Measurements from ENCODE around the gene PDSS2.

PDSS2 gene

GRCh38 chr6:107493158-107494057 is 34.0 kb upstream of the PDSS2 start:
- no peak overlapping the region for H3K27ac ChIP-seq
- TF ChIP-seq ZFX (IDR thresholded peaks at IDR 0.05; ENCODE audit: borderline replicate concordance): no peak
- TF ChIP-seq, protein P1, sequence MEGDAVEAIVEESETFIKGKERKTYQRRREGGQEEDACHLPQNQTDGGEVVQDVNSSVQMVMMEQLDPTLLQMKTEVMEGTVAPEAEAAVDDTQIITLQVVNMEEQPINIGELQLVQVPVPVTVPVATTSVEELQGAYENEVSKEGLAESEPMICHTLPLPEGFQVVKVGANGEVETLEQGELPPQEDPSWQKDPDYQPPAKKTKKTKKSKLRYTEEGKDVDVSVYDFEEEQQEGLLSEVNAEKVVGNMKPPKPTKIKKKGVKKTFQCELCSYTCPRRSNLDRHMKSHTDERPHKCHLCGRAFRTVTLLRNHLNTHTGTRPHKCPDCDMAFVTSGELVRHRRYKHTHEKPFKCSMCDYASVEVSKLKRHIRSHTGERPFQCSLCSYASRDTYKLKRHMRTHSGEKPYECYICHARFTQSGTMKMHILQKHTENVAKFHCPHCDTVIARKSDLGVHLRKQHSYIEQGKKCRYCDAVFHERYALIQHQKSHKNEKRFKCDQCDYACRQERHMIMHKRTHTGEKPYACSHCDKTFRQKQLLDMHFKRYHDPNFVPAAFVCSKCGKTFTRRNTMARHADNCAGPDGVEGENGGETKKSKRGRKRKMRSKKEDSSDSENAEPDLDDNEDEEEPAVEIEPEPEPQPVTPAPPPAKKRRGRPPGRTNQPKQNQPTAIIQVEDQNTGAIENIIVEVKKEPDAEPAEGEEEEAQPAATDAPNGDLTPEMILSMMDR (IDR thresholded peaks at IDR 0.05): no peak

DNA sequence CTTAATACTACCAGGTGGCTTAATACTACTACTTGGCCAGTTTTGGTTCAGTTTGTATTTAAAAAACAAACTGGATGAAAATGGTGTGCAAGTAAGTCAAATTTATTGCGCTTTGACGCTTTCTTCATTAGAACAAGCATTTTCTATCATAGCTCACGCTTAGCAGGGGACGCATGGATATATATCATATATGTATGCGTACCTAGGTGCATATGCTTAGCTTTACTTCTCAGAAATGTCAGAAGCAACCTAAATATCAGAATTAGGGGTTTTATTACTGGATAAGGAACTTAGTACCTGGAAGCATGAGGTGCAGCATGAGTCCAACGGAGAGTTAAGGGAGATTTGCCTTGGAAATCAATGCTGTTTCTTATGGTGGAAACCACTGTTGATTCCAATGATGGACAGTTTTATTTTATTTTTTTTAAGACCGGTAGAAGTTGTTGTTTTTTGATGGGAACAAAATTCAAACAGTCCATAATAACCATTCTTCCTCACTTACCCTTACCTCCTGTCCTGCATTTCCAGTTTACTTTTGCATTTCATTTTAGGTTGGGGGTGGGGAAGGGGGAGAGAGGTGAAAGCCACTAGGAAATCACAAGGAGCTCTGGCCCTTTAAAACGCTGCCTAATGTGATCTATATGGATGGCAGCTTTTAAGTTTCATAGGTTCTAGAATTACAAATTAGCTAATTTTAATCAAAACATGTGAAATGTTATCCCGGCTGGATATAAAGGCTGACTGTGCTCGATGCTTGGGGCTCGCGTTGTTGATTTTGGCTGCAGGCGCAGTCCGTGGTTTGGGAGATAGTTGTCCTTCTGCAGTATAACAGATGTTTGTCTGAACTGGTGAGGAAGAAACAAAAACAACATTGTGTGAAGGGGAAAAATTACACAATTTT is 32.6 kb upstream of the PDSS2 start:
- H3K27ac ChIP-seq: no peak overlapping the region
- TF ChIP-seq, protein P1 (IDR thresholded peaks at IDR 0.05): no peak
- TF ChIP-seq ZFX (IDR thresholded peaks at IDR 0.05; ENCODE audit: borderline replicate concordance): no peak

GRCh38 chr6:107491138-107491609 is 31.8 kb upstream of the PDSS2 start:
- TF ChIP-seq, protein P1 (IDR thresholded peaks at IDR 0.05): no peak
- no peak for TF ChIP-seq ZFX (IDR thresholded peaks at IDR 0.05; ENCODE audit: borderline replicate concordance)
- H3K27ac ChIP-seq: no peak overlapping the region

DNA sequence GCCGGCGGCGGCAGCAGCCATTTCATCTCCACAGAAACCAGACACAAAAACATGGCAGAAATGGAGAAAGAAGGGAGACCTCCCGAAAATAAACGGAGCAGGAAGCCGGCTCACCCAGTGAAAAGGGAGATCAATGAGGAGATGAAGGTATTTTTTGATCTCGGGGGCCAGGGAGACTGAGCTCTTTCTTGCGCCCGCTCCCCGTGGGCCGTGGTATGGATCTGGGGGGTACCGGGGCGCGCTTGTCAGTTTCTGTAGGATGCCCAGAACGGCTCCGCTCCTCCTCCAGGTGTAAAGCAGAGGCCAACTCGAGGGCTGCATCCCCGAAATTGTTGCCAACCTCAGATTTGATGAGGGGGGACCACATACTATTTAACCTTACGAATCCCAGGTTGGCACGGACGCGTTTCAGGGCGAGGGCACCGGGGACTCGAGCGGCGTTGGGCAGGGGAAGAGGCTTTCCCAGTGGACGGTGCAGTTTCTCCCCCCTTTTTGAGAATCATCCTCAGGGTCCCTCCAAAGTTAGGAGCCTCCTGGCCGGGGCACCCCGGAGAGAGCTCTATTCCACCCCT is 31.3 kb upstream of the PDSS2 start:
- H3K27ac ChIP-seq: no peak overlapping the region
- TF ChIP-seq, protein P1 (IDR thresholded peaks at IDR 0.05): no peak
- TF ChIP-seq ZFX (IDR thresholded peaks at IDR 0.05; ENCODE audit: borderline replicate concordance): no peak

GRCh38 chr6:107489636-107490565 is 30.5 kb upstream of the PDSS2 start, which contains the start of gene SOBP:
TSS of gene SOBP (plus strand) at chr6:107490117. CDS start at chr6:107490617, 500 bp downstream.
- no peak within 1 kb of the TSS for H3K27ac ChIP-seq
- no peak for TF ChIP-seq ZFX (IDR thresholded peaks at IDR 0.05; ENCODE audit: borderline replicate concordance)
- TF ChIP-seq, protein P1 (IDR thresholded peaks at IDR 0.05): no peak

Data from 22Rv1 (cell line).